HepG2 (cell line): ENCODE data around the gene SMAD1. TPM values are rescaled to one million over a fixed set of nuclear protein-coding genes. Genes with fewer than 3 reads are reported as not detected.

Experiments
- ATAC-seq: fragments of 200-7000 bp; cut with Tn5 transposase; 3 replicates; pipeline ENCODE4 v1.9.1; 2020; ENCODE audit warnings: mild to moderate bottlenecking, moderate library complexity
- BruUV-seq: library from RNA; stranded (reverse); fragments of 400-500 nt; replicated peaks from 2 replicates; lab custom pipeline; 2021; lab: Mats Ljungman, UMichigan
- CTCF ChIA-PET: fragments of 300-600 bp; formaldehyde crosslinking; extraction: SDS; loops from one replicate; lab custom pipeline; 2021; ENCODE audit warnings: low total read pairs, inconsistent platforms, low intra/inter-chr PET ratio; lab: Yijun Ruan, JAX
- POLR2A ChIA-PET: fragments of 350-600 bp; sonication (Branson Sonifier 250); formaldehyde crosslinking; loops from one replicate; lab custom pipeline; 2020; ENCODE audit warnings: antibody characterized with exemption, inconsistent platforms; lab: Yijun Ruan, JAX
- DNase-seq: peaks from one replicate; pipeline ENCODE4 v3.0.0-alpha.2; 2015; ENCODE audit warnings: low spot score
- FAIRE-seq: peaks from 3 replicates; lab custom pipeline; 2011; peaks lifted over from hg19 to GRCh38; lab: Jason Lieb, UNC
- H2AFZ ChIP-seq: one replicate; pipeline ENCODE4 v1.6.1; 2011; ENCODE audit warnings: low read length, inconsistent platforms
- H3K27ac ChIP-seq: fragments of 300-600 bp; 3 replicates; pipeline ENCODE4 v1.8.0; 2011; ENCODE audit warnings: mixed run types, mild to moderate bottlenecking, mixed read lengths, low read length, inconsistent platforms; ENCODE audit not compliant: insufficient read depth; ENCODE audit errors: extremely low read length
- H3K27me3 ChIP-seq, 2 experiments: fragments of 200-600 bp in 1 of 2; 2 replicates in 1 of 2; 3 replicates in 1 of 2; pipeline versions ENCODE4 v1.6.0 to v1.8.0; 2011; ENCODE audit warnings: low read length in 2 of 2, mild to moderate bottlenecking in 2 of 2, moderate library complexity in 2 of 2, inconsistent platforms in 1 of 2; ENCODE audit not compliant: insufficient read depth in 2 of 2, control insufficient read depth in 1 of 2
- H3K36me3 ChIP-seq, 2 experiments: fragments of 200-600 bp in 1 of 2; replicated peaks in 1 of 2; 2 replicates in 1 of 2; 3 replicates in 1 of 2; pipeline versions ENCODE4 v1.5.1 to v1.8.0; 2011; ENCODE audit warnings: low read length in 2 of 2, inconsistent platforms in 1 of 2; ENCODE audit not compliant: insufficient read depth in 2 of 2, control insufficient read depth in 1 of 2
- H3K4me1 ChIP-seq: 2 replicates; pipeline ENCODE4 v1.5.1; 2012; ENCODE audit warnings: low read length, inconsistent platforms; ENCODE audit not compliant: insufficient read depth
- H3K4me2 ChIP-seq: 2 replicates; pipeline ENCODE4 v1.6.0; 2011; ENCODE audit warnings: low read depth, low read length, inconsistent platforms
- H3K4me3 ChIP-seq, 3 experiments: fragments of 200-600 bp in 1 of 3; sonication (generic), shearing (Covaris generic) in 1 of 3; replicated peaks in 1 of 3; 2 replicates each; pipeline ENCODE4 v1.5.1; 2011 to 2016; ENCODE audit warnings: low read length in 3 of 3, inconsistent platforms in 2 of 3, low read depth in 2 of 3, mild to moderate bottlenecking in 2 of 3, control low read depth in 1 of 3, mixed read lengths in 1 of 3; ENCODE audit not compliant: insufficient read depth in 1 of 3
- H3K79me2 ChIP-seq: one replicate; pipeline ENCODE4 v1.6.1; 2011; ENCODE audit warnings: low read length, inconsistent platforms; ENCODE audit not compliant: insufficient read depth
- H3K9ac ChIP-seq: 2 replicates; pipeline ENCODE4 v1.6.0; 2011; ENCODE audit warnings: mild to moderate bottlenecking, low read depth, low read length, inconsistent platforms; ENCODE audit not compliant: insufficient read depth
- H3K9me3 ChIP-seq: 2 replicates; pipeline ENCODE4 v1.5.1; 2012; ENCODE audit warnings: mild to moderate bottlenecking, low read length
- H4K20me1 ChIP-seq: 2 replicates; pipeline ENCODE4 v1.6.0; 2011; ENCODE audit warnings: inconsistent platforms, mild to moderate bottlenecking, low read length, moderate library complexity; ENCODE audit not compliant: insufficient read depth
- CBFB ChIP-seq: sonication (generic); formaldehyde crosslinking; IDR thresholded peaks from 2 replicates; pipeline ENCODE4 v1.4.0; 2020; ENCODE audit warnings: missing genetic modification reagents
- CHCHD3 ChIP-seq: sonication (generic); formaldehyde crosslinking; IDR thresholded peaks from 2 replicates; pipeline ENCODE4 v1.8.0; 2022; ENCODE audit warnings: mild to moderate bottlenecking, missing genetic modification reagents, moderate library complexity
- HOXA9 ChIP-seq: sonication (generic); formaldehyde crosslinking; IDR thresholded peaks from 2 replicates; pipeline ENCODE4 v1.8.1; 2022; ENCODE audit warnings: missing genetic modification reagents, mild to moderate bottlenecking, moderate library complexity, borderline replicate concordance
- RFX5 ChIP-seq: IDR thresholded peaks from 2 replicates; pipeline ENCODE4 v1.6.1; 2011; ENCODE audit warnings: low read depth, low read length, improper control_type of control experiment
- SMARCC2 ChIP-seq: fragments of 450-650 bp; IDR thresholded peaks from 2 replicates; pipeline ENCODE4 v1.6.1; 2017; ENCODE audit warnings: antibody characterized with exemption, mild to moderate bottlenecking
- ZBTB14 ChIP-seq: sonication (generic); formaldehyde crosslinking; IDR thresholded peaks from 2 replicates; pipeline ENCODE4 v1.4.0; 2020; ENCODE audit warnings: missing genetic modification reagents
- ZNF33A ChIP-seq: sonication (generic); formaldehyde crosslinking; IDR thresholded peaks from 2 replicates; pipeline ENCODE4 v1.5.1; 2020; ENCODE audit warnings: missing genetic modification reagents, mild to moderate bottlenecking, moderate library complexity, borderline replicate concordance
- ZNF563 ChIP-seq: sonication (generic); formaldehyde crosslinking; IDR thresholded peaks from 2 replicates; pipeline ENCODE4 v1.8.0; 2022; ENCODE audit warnings: mild to moderate bottlenecking, moderate library complexity, missing genetic modification reagents
- ZNF646 ChIP-seq: sonication (generic); formaldehyde crosslinking; IDR thresholded peaks from 2 replicates; pipeline ENCODE4 v1.9.0; 2021; ENCODE audit warnings: mild to moderate bottlenecking, missing genetic modification reagents
- ZNF709 ChIP-seq: sonication (generic); formaldehyde crosslinking; IDR thresholded peaks from 2 replicates; pipeline ENCODE4 v1.5.0; 2020; ENCODE audit warnings: mild to moderate bottlenecking, missing genetic modification reagents
- ZNF879 ChIP-seq: sonication (generic); formaldehyde crosslinking; IDR thresholded peaks from 2 replicates; pipeline ENCODE4 v1.8.1; 2023; ENCODE audit warnings: missing genetic modification reagents
- WGBS: methylation state at CpG from one replicate; pipeline ENCODE4 v1.1.6; 2017; ENCODE audit warnings: low lambda C conversion rate; 5-methylcytosine and 5-hydroxymethylcytosine counted together
- in situ Hi-C: cut with HindIII; loops from 2 replicates; pipeline ENCODE4 v1.10.0; 2017; ENCODE audit warnings: low pct_unique_long_range_greater_than_20kb; ENCODE audit not compliant: extremely low pct_ligation_motif_present
- intact Hi-C: fragments of 100-400 bp; cut with micrococcal nuclease; formaldehyde crosslinking; loops from one replicate; pipeline ENCODE4 v1.10.0; 2022; ENCODE audit not compliant: unreplicated experiment
- polyA plus RNA-seq, 8 experiments: library from polyadenylated mRNA; depleted of rRNA in 3 of 8; stranded (reverse) in 7 of 8; unstranded in 1 of 8; fragments of >200 nt; fragmentation: Illumina TruSeq in 4 of 8; extraction: Trizol in 4 of 8; gene quantifications; 2 replicates each; pipeline versions ENCODE4 v1.2.1 to v1.2.3, GENCODE V29; 2011 to 2016; ENCODE audit warnings: low read depth in 4 of 8, missing spikeins in 1 of 8, mixed read lengths in 1 of 8; ENCODE audit not compliant: insufficient read depth in 1 of 8
- total RNA-seq, 5 experiments: library from RNA; depleted of rRNA; stranded (reverse); fragments of >200 nt; fragmentation: Illumina TruSeq; extraction: Trizol; gene quantifications; 2 replicates each; pipeline ENCODE4 v1.2.3, GENCODE V29; 2016; ENCODE audit warnings: low read depth in 1 of 5
- TF ChIP-seq, protein P1 (sequence below), 2 experiments: sonication (generic) in 1 of 2; formaldehyde crosslinking in 1 of 2; IDR thresholded peaks; 2 replicates each; pipeline versions ENCODE4 v1.4.0 to v1.6.1; 2018 to 2020; ENCODE audit warnings: missing genetic modification reagents in 2 of 2, borderline replicate concordance in 1 of 2, low read depth in 1 of 2, mild to moderate bottlenecking in 1 of 2, missing biosample characterization in 1 of 2
- TF ChIP-seq, protein P2 (sequence below): IDR thresholded peaks from 2 replicates; pipeline ENCODE4 v1.6.1; 2016; ENCODE audit warnings: low read depth, control low read depth

The SMAD1 gene
- total and polyA plus RNA-seq, 2 of the 13 experiments (the other 11 are each of a cell fraction or from before 2014, with no cell fraction given) = 12.7 to 16.6 TPM

- TF ChIP-seq ZNF646 (CRISPR knock-in tag) (no peak), ZBTB14 (CRISPR knock-in tag) (no peak)
These were observed 41.5 kb downstream of the SMAD1 start (continued) for GRCh38 chr4:145523117-145523516.

GRCh38 chr4:145524552-145524951, 42.9 kb downstream of the SMAD1 start:
- H3K9ac ChIP-seq = no peak overlapping the region
- no peaks in the 10 kb centered on the region for H3K27me3 ChIP-seq
- no peak overlapping the region for H2AFZ ChIP-seq
- WGBS = 83% methylated on average over 2 of the region's 2 CpGs
- H3K4me1 ChIP-seq = no peaks in the 10 kb centered on the region
- intact Hi-C loops = no loop called here
- no peaks in the 10 kb centered on the region for H4K20me1 ChIP-seq
- no peak overlapping the region for H3K4me2 ChIP-seq
- H3K27ac ChIP-seq = no peak overlapping the region
- BruUV-seq = no TSS peak
- ChIA-PET CTCF (no interaction called here), POLR2A (no interaction called here)
- in situ Hi-C loops = no loop called here
- FAIRE-seq (no peak), ATAC-seq (no peak), DNase-seq (no peak)
- H3K9me3 ChIP-seq = no peaks in the 10 kb centered on the region
- no peak overlapping the region for H3K4me3 ChIP-seq
- no peaks in the 10 kb centered on the region for H3K36me3 ChIP-seq
- H3K79me2 ChIP-seq = no peaks in the 10 kb centered on the region
- no peak for TF ChIP-seq CBFB (CRISPR knock-in tag)
- no peak for TF ChIP-seq ZNF709 (CRISPR knock-in tag)
- no peak for TF ChIP-seq ZNF563
- TF ChIP-seq HOXA9 (CRISPR knock-in tag) = no peak
- TF ChIP-seq, protein P1, sequence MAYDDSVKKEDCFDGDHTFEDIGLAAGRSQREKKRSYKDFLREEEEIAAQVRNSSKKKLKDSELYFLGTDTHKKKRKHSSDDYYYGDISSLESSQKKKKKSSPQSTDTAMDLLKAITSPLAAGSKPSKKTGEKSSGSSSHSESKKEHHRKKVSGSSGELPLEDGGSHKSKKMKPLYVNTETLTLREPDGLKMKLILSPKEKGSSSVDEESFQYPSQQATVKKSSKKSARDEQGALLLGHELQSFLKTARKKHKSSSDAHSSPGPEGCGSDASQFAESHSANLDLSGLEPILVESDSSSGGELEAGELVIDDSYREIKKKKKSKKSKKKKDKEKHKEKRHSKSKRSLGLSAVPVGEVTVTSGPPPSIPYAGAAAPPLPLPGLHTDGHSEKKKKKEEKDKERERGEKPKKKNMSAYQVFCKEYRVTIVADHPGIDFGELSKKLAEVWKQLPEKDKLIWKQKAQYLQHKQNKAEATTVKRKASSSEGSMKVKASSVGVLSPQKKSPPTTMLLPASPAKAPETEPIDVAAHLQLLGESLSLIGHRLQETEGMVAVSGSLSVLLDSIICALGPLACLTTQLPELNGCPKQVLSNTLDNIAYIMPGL (CRISPR knock-in tag; IDR thresholded peaks at IDR 0.05; ENCODE audit: borderline replicate concordance in 1 of 2, low read depth in 1 of 2) = no peak
- no peak for TF ChIP-seq SMARCC2
- TF ChIP-seq CHCHD3 (CRISPR knock-in tag) = no peak
- no peak for TF ChIP-seq ZNF879 (CRISPR knock-in tag)
- TF ChIP-seq, protein P2, sequence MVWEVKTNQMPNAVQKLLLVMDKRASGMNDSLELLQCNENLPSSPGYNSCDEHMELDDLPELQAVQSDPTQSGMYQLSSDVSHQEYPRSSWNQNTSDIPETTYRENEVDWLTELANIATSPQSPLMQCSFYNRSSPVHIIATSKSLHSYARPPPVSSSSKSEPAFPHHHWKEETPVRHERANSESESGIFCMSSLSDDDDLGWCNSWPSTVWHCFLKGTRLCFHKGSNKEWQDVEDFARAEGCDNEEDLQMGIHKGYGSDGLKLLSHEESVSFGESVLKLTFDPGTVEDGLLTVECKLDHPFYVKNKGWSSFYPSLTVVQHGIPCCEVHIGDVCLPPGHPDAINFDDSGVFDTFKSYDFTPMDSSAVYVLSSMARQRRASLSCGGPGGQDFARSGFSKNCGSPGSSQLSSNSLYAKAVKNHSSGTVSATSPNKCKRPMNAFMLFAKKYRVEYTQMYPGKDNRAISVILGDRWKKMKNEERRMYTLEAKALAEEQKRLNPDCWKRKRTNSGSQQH (CRISPR knock-in tag) = no peak
- no peak for TF ChIP-seq ZNF33A (CRISPR knock-in tag)
- no peak for TF ChIP-seq RFX5
